Mesendoderm (in vitro differentiated cells): ENCODE results near the gene TNFSF11.

Source experiments
- DNase-seq: peaks from one replicate; pipeline ENCODE4 v3.0.0; 2013
- H2AK5ac ChIP-seq: 2 replicates; pipeline ENCODE4 v1.6.1; 2013; ENCODE audit warnings: low read length, inconsistent platforms
- H2BK120ac ChIP-seq: 2 replicates; pipeline ENCODE4 v1.6.1; 2013; ENCODE audit warnings: low read depth, mild to moderate bottlenecking, low read length, moderate library complexity, mixed read lengths
- H2BK15ac ChIP-seq: replicated peaks from 2 replicates; pipeline ENCODE4 v1.6.1; 2013; ENCODE audit warnings: low read depth, mild to moderate bottlenecking, moderate library complexity
- H2BK5ac ChIP-seq: 2 replicates; pipeline ENCODE4 v1.6.1; 2013; ENCODE audit warnings: low read length, inconsistent platforms
- H3K18ac ChIP-seq: 2 replicates; pipeline ENCODE4 v1.6.1; 2013; ENCODE audit warnings: mild to moderate bottlenecking, low read length, mixed read lengths
- H3K23ac ChIP-seq: one replicate; pipeline ENCODE4 v1.6.1; 2013; ENCODE audit warnings: low read length
- H3K27ac ChIP-seq: 2 replicates; pipeline ENCODE4 v1.5.1; 2013; ENCODE audit warnings: low read depth, mild to moderate bottlenecking, inconsistent platforms, low read length, moderate library complexity
- H3K27me3 ChIP-seq: 2 replicates; pipeline ENCODE4 v1.6.1; 2013; ENCODE audit warnings: low read length, control low read depth, mild to moderate bottlenecking, inconsistent platforms; ENCODE audit not compliant: insufficient read depth, poor library complexity
- H3K36me3 ChIP-seq: 2 replicates; pipeline ENCODE4 v1.6.1; 2013; ENCODE audit warnings: low read length, inconsistent platforms; ENCODE audit not compliant: control insufficient read depth, insufficient read depth
- H3K4ac ChIP-seq: one replicate; pipeline ENCODE4 v1.6.1; 2013; ENCODE audit warnings: low read depth, mild to moderate bottlenecking, low read length, moderate library complexity
- H3K4me1 ChIP-seq: 2 replicates; pipeline ENCODE4 v1.6.1; 2013; ENCODE audit warnings: low read depth, low read length, inconsistent platforms; ENCODE audit not compliant: control insufficient read depth
- H3K4me2 ChIP-seq: 2 replicates; pipeline ENCODE4 v1.6.1; 2013; ENCODE audit warnings: low read length
- H3K4me3 ChIP-seq: 2 replicates; pipeline ENCODE4 v1.5.1; 2013; ENCODE audit warnings: mild to moderate bottlenecking, low read length
- H3K56ac ChIP-seq: one replicate; pipeline ENCODE4 v1.6.1; 2013; ENCODE audit warnings: low read length
- H3K79me1 ChIP-seq: 2 replicates; pipeline ENCODE4 v1.6.1; 2013; ENCODE audit warnings: low read length, inconsistent platforms
- H3K79me2 ChIP-seq: 2 replicates; pipeline ENCODE4 v1.6.1; 2013; ENCODE audit warnings: mild to moderate bottlenecking, low read length; ENCODE audit not compliant: control insufficient read depth, insufficient read depth
- H3K9ac ChIP-seq: 2 replicates; pipeline ENCODE4 v1.6.1; 2013; ENCODE audit warnings: low read length, inconsistent platforms
- H4K5ac ChIP-seq: one replicate; pipeline ENCODE4 v1.6.1; 2013; ENCODE audit warnings: low read length
- H4K8ac ChIP-seq: one replicate; pipeline ENCODE4 v1.6.1; 2013; ENCODE audit warnings: low read depth, mild to moderate bottlenecking, control low read depth, low read length, moderate library complexity
- WGBS: extraction: QIAGEN DNeasy Blood & Tissue Kit; methylation state at CpG from one replicate; pipeline ENCODE4 v1.1.7; 2013; ENCODE audit warnings: low lambda C conversion rate, missing lambda C conversion rate; ENCODE audit not compliant: insufficient coverage; ENCODE audit errors: extremely low coverage; 5-methylcytosine and 5-hydroxymethylcytosine counted together

The TNFSF11 gene

DNA sequence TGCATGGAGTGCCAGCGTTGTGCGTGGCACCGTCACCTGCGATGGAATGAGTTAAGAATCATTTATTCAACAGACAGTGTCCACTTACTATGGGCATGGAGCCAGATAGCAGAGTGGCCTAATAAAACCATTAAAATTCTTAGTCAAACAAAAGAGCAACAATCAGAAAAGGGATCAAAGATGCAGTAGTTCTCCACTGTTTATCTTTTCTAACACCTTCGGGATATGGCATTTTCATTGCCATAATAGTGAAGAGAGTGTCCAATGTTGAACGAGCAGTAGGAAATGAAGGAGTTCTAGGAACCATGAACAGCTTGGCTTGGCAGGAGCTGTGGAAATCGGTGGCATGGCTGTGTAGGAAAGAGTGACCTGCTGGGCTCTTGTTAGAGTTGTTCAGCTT lies 2.0 kb downstream of the TNFSF11 start:
- H3K27ac ChIP-seq, result no peak overlapping the region
- no peak overlapping the region for H3K4me2 ChIP-seq
- no peaks in the 10 kb centered on the region for H3K36me3 ChIP-seq
- no peak overlapping the region for H4K8ac ChIP-seq
- no peak overlapping the region for H4K5ac ChIP-seq
- no CpG with 5 or more reads among the region's 7 CpGs for WGBS
- H3K27me3 ChIP-seq, result peaks cover 2% of the 10 kb centered on the region
- H2BK5ac ChIP-seq, result no peak overlapping the region
- H3K4ac ChIP-seq, result no peak overlapping the region
- no peak for DNase-seq
- H3K79me2 ChIP-seq, result no peaks in the 10 kb centered on the region
- no peak overlapping the region for H3K9ac ChIP-seq
- no peak overlapping the region for H3K18ac ChIP-seq
- no peaks in the 10 kb centered on the region for H3K4me1 ChIP-seq
- H3K4me3 ChIP-seq, result no peak overlapping the region
- H3K23ac ChIP-seq, result no peak overlapping the region
- H2AK5ac ChIP-seq, result no peak overlapping the region
- no peak overlapping the region for H2BK15ac ChIP-seq
- H2BK120ac ChIP-seq, result no peak overlapping the region
- no peak overlapping the region for H3K56ac ChIP-seq
- H3K79me1 ChIP-seq, result no peaks in the 10 kb centered on the region

- Histone ChIP-seq H3K4me1 (no peaks in the 10 kb centered on the region), H3K27ac (no peak overlapping the region), H4K5ac (no peak overlapping the region), H2BK5ac (no peak overlapping the region), H3K23ac (no peak overlapping the region), H3K27me3 (peaks cover 2% of the 10 kb centered on the region), H3K56ac (no peak overlapping the region), H3K4me3 (no peak overlapping the region), H3K36me3 (no peaks in the 10 kb centered on the region), H4K8ac (no peak overlapping the region), H2BK120ac (no peak overlapping the region), H2BK15ac (no peak overlapping the region), H3K79me1 (no peaks in the 10 kb centered on the region), H3K4me2 (no peak overlapping the region), H3K4ac (no peak overlapping the region), H2AK5ac (no peak overlapping the region), H3K79me2 (no peaks in the 10 kb centered on the region), H3K9ac (no peak overlapping the region), H3K18ac (no peak overlapping the region)
- WGBS, result no CpG with 5 or more reads among the region's 4 CpGs
- DNase-seq, result no peak
Measured at GRCh38 chr13:42577538-42577937, 3.6 kb downstream of the TNFSF11 start.

GRCh38 chr13:42580644-42581043 lies 6.7 kb downstream of the TNFSF11 start:
- Histone ChIP-seq H3K36me3 (no peaks in the 10 kb centered on the region), H3K27me3 (peaks cover 2% of the 10 kb centered on the region), H3K4me2 (no peak overlapping the region), H2BK5ac (no peak overlapping the region), H3K79me1 (no peaks in the 10 kb centered on the region), H4K8ac (no peak overlapping the region), H3K18ac (no peak overlapping the region), H3K56ac (no peak overlapping the region), H3K4me1 (no peaks in the 10 kb centered on the region), H2BK15ac (no peak overlapping the region), H2BK120ac (no peak overlapping the region), H3K79me2 (no peaks in the 10 kb centered on the region), H3K23ac (no peak overlapping the region), H3K4me3 (no peak overlapping the region), H2AK5ac (no peak overlapping the region), H3K4ac (no peak overlapping the region), H3K27ac (no peak overlapping the region), H3K9ac (no peak overlapping the region), H4K5ac (no peak overlapping the region)
- WGBS, result no CpG with 5 or more reads among the region's 6 CpGs
- no peak for DNase-seq

GRCh38 chr13:42581427-42581826 lies 7.5 kb downstream of the TNFSF11 start:
- H3K4me3 ChIP-seq, result no peak overlapping the region
- H3K56ac ChIP-seq, result no peak overlapping the region
- H2AK5ac ChIP-seq, result no peak overlapping the region
- H2BK5ac ChIP-seq, result no peak overlapping the region
- no peaks in the 10 kb centered on the region for H3K36me3 ChIP-seq
- H3K4me1 ChIP-seq, result no peaks in the 10 kb centered on the region
- H3K27ac ChIP-seq, result no peak overlapping the region
- no peak for DNase-seq
- no peak overlapping the region for H3K4ac ChIP-seq
- no peak overlapping the region for H2BK15ac ChIP-seq
- H3K23ac ChIP-seq, result no peak overlapping the region
- no peaks in the 10 kb centered on the region for H3K79me2 ChIP-seq
- H2BK120ac ChIP-seq, result no peak overlapping the region
- no CpG with 5 or more reads among the region's 4 CpGs for WGBS
- no peak overlapping the region for H4K5ac ChIP-seq
- no peaks in the 10 kb centered on the region for H3K79me1 ChIP-seq
- H3K18ac ChIP-seq, result peak overlapping the region; percentile 7
- H4K8ac ChIP-seq, result no peak overlapping the region
- H3K4me2 ChIP-seq, result no peak overlapping the region
- H3K9ac ChIP-seq, result no peak overlapping the region
- no peaks in the 10 kb centered on the region for H3K27me3 ChIP-seq

- no peak overlapping the region for H3K4ac ChIP-seq
- H3K79me1 ChIP-seq, result no peaks in the 10 kb centered on the region
- no peak overlapping the region for H3K4me2 ChIP-seq
- H4K5ac ChIP-seq, result no peak overlapping the region
- H3K79me2 ChIP-seq, result no peaks in the 10 kb centered on the region
- no peaks in the 10 kb centered on the region for H3K36me3 ChIP-seq
- H2AK5ac ChIP-seq, result no peak overlapping the region
- H3K4me3 ChIP-seq, result no peak overlapping the region
- no peak overlapping the region for H4K8ac ChIP-seq
- H3K23ac ChIP-seq, result no peak overlapping the region
- no peak overlapping the region for H2BK120ac ChIP-seq
- no peak for DNase-seq
- H3K18ac ChIP-seq, result no peak overlapping the region
- H3K27ac ChIP-seq, result no peak overlapping the region
- no peak overlapping the region for H3K56ac ChIP-seq
- no peaks in the 10 kb centered on the region for H3K4me1 ChIP-seq
- H2BK15ac ChIP-seq, result no peak overlapping the region
- no peaks in the 10 kb centered on the region for H3K27me3 ChIP-seq
- no peak overlapping the region for H3K9ac ChIP-seq
- WGBS, result no CpG with 5 or more reads among the region's 4 CpGs
- no peak overlapping the region for H2BK5ac ChIP-seq
Measured at GRCh38 chr13:42591602-42592001, 17.6 kb downstream of the TNFSF11 start.
